GM20431 (cell line): ENCODE measurements around the gene DNAJC25.
"Not testable (repeated sequence)": the region's sequence is repeated elsewhere in the genome, so short reads cannot be mapped to it uniquely, and the experiment has no call there.

Source experiments
- in situ Hi-C: fragments of 300-500 bp; cut with MseI, MboI; formaldehyde crosslinking; loops from one replicate; pipeline ENCODE4 v1.15.0; 2020; ENCODE audit warnings: low sequenced_read_pairs; ENCODE audit not compliant: unreplicated experiment

Gene DNAJC25

DNA sequence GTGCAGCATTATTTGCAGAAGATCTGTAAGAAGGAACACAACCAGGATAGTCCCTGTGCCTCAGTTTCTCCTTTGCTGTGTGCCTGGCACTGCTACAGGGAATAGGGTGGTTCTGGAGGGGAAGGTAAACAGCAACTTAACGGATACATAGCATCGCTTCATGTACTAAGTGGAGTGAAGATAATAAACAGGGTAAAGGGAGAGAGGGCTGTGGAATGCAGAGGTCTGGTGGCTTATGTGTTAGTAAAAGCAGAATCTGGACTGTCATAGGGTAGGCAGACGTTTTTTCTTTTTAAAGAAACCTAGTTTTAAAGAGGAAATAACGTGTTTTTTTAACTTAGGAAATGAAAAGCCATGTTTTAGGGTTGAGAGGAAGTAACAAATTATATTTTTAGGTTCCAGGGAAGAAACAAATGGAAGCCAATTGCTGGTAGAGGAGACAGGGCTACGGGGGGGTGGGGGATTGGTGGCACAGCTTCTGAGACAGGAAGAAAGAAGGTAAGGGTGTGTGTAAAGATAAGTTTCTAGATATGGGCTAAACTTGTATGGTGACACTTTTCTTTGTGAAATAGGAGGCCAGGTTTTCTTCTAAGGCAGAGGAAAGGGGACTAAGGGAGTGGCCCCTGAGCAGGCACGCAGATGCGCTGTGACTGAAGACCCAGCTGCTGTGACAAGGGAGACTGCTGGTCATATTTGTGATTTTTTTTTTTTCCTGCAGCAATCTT is 31.6 kb downstream of the DNAJC25 start:
- in situ Hi-C loops, result no loop called here

DNA sequence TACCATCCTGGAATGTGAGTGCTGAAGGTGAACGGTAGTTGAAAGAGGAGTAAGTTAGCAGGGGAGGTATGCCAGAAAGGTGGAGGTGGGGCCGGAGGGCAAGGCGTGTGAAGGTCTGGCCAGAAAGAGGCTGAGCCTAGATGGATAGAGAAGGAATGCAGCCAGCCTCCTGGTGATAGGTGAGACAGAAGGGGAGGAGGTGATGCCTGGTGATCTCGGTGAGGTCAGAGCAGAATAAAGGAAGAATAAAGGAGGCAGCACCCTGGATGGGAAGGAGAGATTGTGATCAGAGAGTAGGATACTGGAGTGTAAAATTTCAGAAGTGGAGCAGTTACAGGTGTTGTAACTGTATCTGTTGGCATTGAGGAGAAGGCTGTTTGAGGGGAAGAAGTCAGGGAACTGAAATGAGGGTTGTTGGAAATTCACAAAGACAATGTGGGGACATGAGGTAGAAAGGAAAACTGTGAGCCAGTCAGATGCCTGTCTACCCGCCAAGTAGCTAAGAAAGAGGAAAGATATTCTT is 32.2 kb downstream of the DNAJC25 start:
- in situ Hi-C loops, result no loop called here

DNA sequence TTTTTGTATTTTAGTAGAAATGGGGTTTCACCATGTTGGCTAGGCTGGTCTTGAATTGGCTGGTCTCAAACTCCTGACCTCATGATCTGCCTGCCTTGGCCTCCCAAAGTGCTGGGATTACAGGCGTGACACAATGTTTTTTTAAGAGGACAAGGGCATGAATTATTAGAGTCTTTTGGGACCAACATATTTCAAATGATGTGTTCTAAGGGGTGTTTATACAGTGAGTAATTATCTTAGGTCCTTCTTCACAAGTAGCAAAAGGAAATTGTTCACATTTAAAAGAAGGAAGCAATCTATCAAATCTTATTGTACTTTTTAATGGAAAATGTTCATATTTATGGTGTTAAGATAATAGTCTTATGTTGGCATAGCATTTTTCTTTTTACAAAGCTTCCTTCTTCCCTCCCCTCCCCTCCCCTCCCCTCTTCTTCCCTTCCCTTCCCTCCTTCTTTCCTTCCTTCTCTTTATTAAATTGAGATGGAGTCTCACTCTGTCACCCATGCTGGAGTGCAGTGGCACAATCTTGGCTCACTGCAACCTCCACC is 37.0 kb downstream of the DNAJC25 start:
- in situ Hi-C loops, result no loop called here

DNA sequence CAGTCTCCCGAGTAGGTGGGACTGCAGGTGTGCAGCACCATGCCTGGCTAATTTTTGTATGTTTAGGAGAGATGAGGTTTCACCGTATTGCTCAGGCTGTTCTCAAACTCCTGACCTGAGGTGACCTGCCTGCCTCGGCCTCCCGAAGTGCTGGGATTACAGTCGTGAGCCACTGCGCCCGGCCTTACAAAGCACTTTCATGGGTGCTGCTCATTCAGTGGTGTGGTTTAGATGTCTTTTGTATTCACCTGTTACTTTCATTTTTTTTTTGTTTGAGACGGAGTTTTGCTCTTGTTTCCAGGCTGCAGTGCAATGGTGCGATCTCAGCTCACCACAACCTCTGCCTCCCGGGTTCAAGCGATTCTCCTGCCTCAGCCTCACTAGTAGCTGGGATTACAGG is 37.5 kb downstream of the DNAJC25 start:
- in situ Hi-C loops, result not testable (repeated sequence)

DNA sequence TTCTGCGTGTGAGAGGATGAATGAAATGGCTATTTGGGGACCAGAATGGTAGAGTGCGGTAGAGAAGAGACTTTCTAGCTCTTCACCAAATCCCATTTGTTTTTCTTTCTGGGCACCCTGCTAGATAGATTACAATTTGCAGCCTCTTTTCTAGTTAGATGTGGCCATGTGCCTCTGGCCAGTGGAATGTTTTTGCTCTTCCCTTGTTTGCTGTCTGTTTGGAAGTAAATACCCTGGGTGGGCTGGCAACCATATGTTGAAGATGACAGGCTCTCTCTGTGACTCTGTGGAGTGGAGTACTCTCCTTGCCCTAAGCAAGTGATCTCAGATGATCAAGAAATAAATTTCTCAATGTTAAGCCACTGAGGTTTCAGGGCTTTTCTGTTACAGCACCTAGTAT is 43.2 kb downstream of the DNAJC25 start:
- in situ Hi-C loops, result no loop called here

DNA sequence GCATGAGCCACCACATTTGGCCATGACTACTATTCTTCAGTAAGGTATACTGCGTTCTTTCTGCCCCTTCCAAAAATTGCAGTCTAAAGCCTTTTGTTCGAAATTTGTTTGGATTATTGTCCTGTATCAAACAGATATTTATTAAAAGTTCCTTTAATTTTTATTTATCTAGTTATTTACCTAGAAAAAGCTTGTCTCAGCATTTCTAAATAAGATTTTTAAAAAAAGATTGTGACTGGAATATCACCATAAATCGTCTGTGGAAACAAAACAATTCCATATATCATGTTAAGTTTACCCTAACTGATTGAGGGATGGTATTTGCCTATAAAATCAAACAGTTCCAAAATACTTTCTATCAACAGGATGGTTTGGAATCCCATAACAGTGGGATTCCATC is 45.0 kb downstream of the DNAJC25 start:
- in situ Hi-C loops, result no loop called here

DNA sequence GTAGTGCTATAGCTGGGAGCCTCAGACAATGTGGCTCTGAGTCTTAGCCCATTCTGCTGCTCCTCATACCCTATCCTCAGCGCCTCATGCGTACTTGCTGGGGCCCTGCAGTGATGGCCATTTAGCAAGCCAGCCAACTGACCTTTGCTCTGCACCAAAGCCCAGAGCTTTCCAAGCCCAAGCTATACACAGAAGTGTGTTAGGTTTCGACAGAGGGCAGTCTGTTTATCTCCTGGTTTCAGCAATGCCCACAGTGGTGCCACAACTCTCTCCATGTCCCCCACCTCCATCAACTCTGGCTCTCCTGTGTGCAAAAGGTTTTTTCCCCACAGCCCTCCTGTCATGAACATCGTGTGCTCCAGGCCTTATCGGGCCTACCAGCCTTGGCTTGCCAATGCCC is 47.2 kb downstream of the DNAJC25 start:
- in situ Hi-C loops, result no loop called here

DNA sequence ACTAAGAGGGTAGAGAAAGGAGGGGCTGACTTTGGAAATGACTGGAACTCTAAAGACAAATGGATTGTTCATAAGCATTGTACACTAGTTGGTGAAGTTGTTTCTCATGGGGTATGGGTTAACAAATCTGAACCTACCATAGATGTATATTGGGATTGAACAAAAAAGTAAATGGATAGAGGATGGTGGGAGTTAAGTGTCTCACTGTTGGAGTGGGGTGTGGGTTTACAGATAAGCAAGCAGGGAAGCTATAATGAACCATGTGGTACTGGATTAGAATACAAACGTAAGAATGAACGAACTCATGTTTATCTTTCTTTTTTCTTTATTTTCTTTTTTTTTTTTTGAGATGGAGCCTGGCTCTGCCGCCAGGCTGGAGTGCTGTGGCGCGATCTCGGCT is 48.1 kb downstream of the DNAJC25 start:
- in situ Hi-C loops, result no loop called here

DNA sequence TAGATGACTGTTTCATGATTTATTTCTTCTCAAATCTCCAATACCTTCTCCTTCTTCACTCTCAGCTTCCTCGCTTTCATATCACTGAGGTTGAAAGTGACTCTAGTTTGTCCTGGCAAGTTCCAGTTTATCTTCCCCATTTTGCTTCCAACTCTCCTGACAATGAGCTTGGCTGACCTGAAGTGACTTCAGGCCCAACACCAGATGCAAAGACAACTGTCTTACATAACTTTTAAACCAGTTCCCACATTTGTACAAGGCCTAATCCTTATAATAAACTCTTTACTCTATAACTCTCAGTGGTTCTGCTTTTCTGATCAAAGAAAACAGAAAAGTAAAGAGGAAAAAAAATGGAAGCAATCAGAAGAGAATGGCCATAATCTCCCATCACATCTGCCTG is 52.3 kb downstream of the DNAJC25 start:
- in situ Hi-C loops, result no loop called here

DNA sequence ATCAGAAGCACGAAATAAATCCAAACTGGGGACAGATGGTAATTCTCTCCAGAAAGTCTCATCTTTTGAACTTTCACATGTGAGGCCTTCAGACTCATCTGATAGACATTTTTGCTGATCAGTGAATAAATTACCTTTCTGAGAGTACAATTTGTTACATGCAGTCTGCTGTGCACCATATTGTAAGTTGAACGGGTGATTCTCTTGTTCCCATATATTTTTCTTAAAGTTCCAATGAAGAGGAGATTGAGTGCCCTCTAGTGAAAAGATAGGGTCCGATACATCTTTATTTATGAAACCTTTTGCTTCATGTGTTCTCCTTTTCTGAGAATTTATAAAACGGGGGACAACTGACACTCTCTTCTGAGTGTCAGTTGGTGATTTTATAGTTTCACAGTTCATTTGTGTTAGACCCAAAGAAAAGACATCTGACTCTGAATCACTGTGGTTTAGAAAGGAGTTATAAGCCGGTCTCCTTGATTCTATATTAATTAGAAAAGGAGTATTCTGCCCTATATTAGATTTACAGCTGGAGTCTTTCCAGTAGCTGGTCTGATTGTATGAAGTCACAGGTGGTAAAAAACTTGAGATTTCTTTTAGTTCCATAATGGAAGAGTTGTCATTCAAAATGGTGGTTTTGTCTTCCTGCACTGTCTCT is 60.7 kb downstream of the DNAJC25 start:
- in situ Hi-C loops, result no loop called here

DNA sequence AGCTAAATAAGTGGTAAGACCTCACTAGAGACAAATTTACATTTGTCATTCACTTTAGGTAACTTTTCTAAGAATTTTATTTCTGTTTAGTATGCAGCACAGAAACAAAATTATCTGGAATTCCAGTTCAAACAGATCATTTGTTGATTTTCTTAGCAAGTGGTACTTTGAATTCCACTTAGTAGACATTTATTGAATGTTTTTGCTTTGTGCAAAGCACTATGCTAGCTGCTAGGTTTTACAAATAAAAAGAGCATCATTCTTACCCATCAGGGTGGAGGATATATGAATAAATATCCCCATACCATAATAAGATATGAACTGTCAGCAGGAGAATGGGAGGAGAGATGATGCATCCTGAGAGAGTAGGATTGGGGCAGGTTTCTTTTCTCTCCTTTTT is 65.7 kb downstream of the DNAJC25 start:
- in situ Hi-C loops, result no loop called here

DNA sequence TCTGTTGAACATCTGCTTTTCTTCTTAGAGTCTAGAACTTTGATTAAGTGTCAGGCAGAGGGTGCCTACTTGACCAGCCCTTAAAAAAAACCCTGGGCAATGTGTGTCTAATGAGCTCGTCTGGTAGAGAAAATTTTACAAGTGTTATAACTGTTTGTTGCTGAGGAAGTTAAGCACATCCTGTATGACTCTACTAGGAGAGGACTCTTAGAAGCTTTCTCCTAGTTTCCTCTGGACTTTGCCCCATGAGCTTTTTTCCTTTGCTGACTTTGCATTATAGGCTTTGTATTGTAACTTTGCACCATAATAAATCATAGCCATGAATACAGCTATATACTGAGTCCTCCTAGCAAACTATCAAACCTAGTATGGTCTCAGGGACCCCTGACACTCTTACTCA is 69.6 kb downstream of the DNAJC25 start:
- in situ Hi-C loops, result no loop called here
